ENCODE data around the gene STRA6. TPM values are rescaled to one million over a fixed set of nuclear protein-coding genes. Genes with fewer than 3 reads are reported as not detected.
A peak's percentile ranks its signal among the peaks of the same experiment; 100 is the strongest.

Gene STRA6
- total RNA-seq, 1 donor from 2014 or later = 158 TPM

DNA sequence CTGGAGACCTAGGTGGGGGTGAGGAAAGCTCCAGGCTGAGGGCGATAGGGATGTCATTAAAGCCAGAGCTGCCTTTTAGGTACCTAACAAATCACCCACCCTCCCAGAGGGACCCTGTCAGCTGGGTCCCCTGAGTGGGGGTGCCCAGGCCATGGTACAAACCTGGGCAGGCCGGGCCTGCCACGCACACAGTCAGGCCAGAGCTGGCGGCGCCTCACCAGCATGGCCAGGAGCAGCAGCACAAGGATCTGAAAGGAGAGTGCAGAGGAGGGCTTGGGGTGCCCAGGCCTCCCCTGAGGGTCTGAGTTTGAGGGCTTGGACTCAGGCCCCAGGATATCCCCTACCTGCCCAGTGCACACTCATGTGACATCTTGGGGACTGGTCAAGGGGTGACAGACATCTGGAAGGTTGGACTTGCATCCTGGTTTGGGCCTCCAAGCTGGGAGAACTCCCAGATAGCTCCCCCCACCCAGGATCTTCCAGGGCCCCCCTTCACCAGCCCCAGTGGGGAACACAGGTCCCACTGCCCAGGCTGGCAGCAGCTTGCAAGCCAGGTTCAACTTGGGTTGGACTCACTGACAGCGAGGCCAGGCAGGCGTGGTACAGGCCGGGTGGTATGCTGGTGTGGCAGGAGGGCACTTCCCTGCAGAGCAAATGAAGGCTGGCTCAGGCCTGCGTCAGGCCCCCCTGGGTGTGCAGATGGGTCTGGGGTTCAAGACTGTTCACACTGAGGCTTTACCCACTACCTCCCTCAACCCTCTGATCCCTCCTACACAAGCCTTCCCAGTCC, 5.2 kb downstream of the STRA6 start:
- Mint-ChIP-seq H3K9me3 (no peaks in the 10 kb centered on the region), H3K4me1 (ENCODE audit: unreplicated experiment) (peaks cover 35% of the 10 kb centered on the region), H3K36me3 (no peaks in the 10 kb centered on the region), H3K27ac (no peak overlapping the region), H3K4me3 (no peak overlapping the region), H3K27me3 (no peaks in the 10 kb centered on the region)
- DNase-seq (ENCODE audit: extremely low spot score, unreplicated experiment) = no peak
- TF ChIP-seq, protein P1, sequence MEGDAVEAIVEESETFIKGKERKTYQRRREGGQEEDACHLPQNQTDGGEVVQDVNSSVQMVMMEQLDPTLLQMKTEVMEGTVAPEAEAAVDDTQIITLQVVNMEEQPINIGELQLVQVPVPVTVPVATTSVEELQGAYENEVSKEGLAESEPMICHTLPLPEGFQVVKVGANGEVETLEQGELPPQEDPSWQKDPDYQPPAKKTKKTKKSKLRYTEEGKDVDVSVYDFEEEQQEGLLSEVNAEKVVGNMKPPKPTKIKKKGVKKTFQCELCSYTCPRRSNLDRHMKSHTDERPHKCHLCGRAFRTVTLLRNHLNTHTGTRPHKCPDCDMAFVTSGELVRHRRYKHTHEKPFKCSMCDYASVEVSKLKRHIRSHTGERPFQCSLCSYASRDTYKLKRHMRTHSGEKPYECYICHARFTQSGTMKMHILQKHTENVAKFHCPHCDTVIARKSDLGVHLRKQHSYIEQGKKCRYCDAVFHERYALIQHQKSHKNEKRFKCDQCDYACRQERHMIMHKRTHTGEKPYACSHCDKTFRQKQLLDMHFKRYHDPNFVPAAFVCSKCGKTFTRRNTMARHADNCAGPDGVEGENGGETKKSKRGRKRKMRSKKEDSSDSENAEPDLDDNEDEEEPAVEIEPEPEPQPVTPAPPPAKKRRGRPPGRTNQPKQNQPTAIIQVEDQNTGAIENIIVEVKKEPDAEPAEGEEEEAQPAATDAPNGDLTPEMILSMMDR (conservative IDR thresholded peaks at IDR 0.05) = no peak

DNA sequence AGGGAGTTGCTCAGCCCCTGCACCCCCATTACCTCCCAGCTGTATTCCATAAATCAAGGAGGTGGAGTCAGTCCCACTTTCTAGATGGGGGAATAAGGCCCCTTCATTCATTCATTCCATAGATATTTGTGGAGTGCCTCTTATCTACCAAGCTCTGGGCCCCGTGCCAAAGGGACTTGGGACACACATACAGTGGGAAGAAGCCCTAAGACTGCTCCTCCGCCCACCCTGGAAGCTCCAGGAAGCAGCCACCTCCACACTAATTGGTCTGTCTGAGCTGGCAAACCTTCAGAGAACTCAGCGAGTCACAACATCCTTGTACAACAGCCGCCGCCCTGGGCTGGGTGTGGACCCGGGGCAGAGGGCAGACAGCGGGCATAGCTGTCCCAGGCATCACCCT, 6.4 kb downstream of the STRA6 start:
- Mint-ChIP-seq H3K4me1 (ENCODE audit: unreplicated experiment) (peaks cover 32% of the 10 kb centered on the region), H3K36me3 (peaks cover 4% of the 10 kb centered on the region), H3K4me3 (no peak overlapping the region), H3K27me3 (no peaks in the 10 kb centered on the region), H3K9me3 (no peaks in the 10 kb centered on the region), H3K27ac (no peak overlapping the region)
- DNase-seq (ENCODE audit: extremely low spot score, unreplicated experiment) = no peak
- TF ChIP-seq, protein P1 (conservative IDR thresholded peaks at IDR 0.05) = no peak

DNA sequence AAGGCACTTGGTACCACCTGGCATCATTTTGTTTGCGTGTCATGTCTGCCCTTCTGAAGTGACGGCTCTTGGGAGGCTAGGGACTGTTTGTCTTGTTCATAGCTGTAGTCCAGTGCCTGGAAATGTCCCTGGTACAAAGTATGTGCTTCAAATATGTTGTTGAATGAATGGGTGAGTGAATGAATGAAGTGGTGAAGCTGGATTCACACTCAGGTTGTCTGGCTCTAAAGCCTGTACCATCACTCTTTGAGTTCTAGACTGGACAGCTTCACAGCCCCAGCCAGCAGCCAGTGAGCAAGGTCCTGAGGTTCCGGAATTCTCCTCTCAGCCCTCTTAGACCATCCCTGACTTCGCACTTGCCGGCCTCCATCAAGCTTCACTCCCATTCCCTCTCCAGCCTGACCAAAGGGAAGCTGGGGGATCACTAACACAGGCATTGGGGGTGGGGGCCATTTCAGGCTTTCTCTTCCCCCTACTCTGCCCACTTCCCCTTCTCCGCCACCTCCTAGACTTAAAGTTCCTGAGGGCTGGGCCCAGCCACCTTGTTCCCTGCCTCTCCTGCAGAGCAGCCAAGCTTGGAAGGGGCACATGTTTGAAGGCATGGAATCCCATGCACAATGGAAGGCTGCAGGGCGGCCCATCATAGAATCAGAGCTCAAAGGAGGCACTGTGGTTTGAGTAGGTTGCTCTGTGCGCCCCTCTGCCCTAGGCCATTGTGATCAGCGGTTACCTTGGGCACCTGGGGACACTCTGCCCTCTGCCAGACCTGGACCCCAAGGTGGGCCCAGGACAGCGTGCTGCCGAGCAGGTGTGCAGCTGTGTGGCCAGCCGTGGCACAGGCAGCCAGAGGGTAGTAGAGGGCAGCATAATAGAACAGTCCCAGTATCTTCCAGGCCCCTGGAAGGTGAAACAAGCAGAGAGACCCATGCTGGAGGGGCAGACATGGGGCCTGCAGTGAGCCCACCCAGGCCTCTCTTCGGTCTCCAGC, 7.7 kb downstream of the STRA6 start:
- Mint-ChIP-seq H3K27ac (no peak overlapping the region), H3K36me3 (peaks cover 4% of the 10 kb centered on the region), H3K9me3 (no peaks in the 10 kb centered on the region), H3K27me3 (no peaks in the 10 kb centered on the region), H3K4me1 (ENCODE audit: unreplicated experiment) (peaks cover 28% of the 10 kb centered on the region), H3K4me3 (no peak overlapping the region)
- TF ChIP-seq, protein P1 (conservative IDR thresholded peaks at IDR 0.05) = no peak
- no peak for DNase-seq (ENCODE audit: extremely low spot score, unreplicated experiment)

DNA sequence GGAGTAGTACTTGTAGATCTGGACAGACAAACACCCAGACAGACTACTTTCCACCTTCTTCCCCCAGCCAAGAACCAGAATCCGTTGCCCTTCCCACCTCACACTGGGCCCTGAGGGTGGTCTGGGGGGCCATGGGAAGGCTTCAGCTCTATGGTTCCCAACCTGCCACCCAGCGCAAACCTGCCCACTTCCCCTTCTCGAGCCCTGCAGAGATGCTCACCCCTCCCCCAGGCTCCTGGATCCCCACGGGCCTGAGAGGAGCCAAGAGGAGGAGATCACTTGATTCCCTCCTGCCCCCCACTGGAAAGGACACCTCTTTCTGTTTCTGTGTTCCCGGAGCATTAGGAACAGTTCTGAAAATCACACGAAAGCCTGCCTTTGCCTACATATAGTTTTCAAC, 8.7 kb downstream of the STRA6 start:
- DNase-seq (ENCODE audit: extremely low spot score, unreplicated experiment) = no peak
- H3K36me3 Mint-ChIP-seq = peaks cover 7% of the 10 kb centered on the region
- no peak overlapping the region for H3K4me3 Mint-ChIP-seq
- no peaks in the 10 kb centered on the region for H3K9me3 Mint-ChIP-seq
- H3K27ac Mint-ChIP-seq = no peak overlapping the region
- H3K27me3 Mint-ChIP-seq = no peaks in the 10 kb centered on the region
- peaks cover 24% of the 10 kb centered on the region for H3K4me1 Mint-ChIP-seq (ENCODE audit: unreplicated experiment)
- TF ChIP-seq, protein P1 (conservative IDR thresholded peaks at IDR 0.05) = no peak

DNA sequence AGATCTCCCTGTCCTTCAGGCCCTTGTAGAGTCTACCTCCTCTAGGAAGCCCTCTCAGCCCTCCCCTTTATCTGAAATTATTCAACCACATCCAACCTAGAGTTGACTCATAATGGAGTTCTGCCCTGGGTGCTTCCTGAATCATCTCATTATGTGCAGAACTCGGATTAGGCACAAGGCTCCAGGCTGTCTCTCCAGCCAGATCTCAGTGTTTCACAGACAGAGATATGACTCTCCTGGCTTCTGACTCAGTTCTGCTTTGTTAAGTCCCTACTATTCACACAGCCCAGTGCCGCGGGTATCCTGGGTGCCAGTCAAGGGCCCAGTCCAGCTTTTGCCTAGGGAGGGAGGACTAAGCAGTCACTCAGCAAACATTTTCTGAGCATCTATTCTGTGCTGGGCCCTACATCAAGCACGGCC, 9.3 kb downstream of the STRA6 start:
- Mint-ChIP-seq H3K27ac (no peak overlapping the region), H3K27me3 (no peaks in the 10 kb centered on the region), H3K36me3 (peaks cover 7% of the 10 kb centered on the region), H3K9me3 (no peaks in the 10 kb centered on the region), H3K4me1 (ENCODE audit: unreplicated experiment) (peaks cover 21% of the 10 kb centered on the region), H3K4me3 (peak overlapping the region; percentile 23)
- DNase-seq (ENCODE audit: extremely low spot score, unreplicated experiment) = no peak
- TF ChIP-seq, protein P1 (conservative IDR thresholded peaks at IDR 0.05) = no peak
